ENCODE data around the gene TMEM225B. TPM values are rescaled to one million over a fixed set of nuclear protein-coding genes. Genes with fewer than 3 reads are reported as not detected.

The TMEM225B gene
- total and polyA plus RNA-seq, 2 of the 4 experiments (the other 2 are of a cell fraction) = 0.32 to 0.54 TPM

- no peaks in the 10 kb centered on the region for H3K27me3 ChIP-seq (ENCODE audit: control insufficient read depth, insufficient read depth, low read length)
- ATAC-seq (ENCODE audit: low read depth) (peak; percentile 18), DNase-seq (peak; percentile 80)
- intact Hi-C loops (cut with micrococcal nuclease) (loop anchor here (2.0 to 5.0 kb wide), 2 partner anchors 54 to 59 kb away; partner anchors contain the start of genes ZKSCAN5 and ZSCAN25), dilution Hi-C loops (cut with HindIII; ENCODE audit: low sequenced_read_pairs, unreplicated experiment) (no loop called here), in situ Hi-C loops (cut with MboI; ENCODE audit: low sequenced_read_pairs) (loop anchor here (5.0 kb wide), 1 partner anchor 54 kb away; the partner anchor contains the start of gene ZSCAN25)
- H3K9me3 ChIP-seq (ENCODE audit: control insufficient read depth, insufficient read depth, low read length) = no peaks in the 10 kb centered on the region
- peak overlapping the region; percentile 21 for H3K23ac ChIP-seq (ENCODE audit: low read depth, low read length)
- POLR2A ChIA-PET (ENCODE audit: unreplicated experiment) = no interaction called here
- H3K27ac ChIP-seq (ENCODE audit: insufficient read depth, low read length) = peak overlapping the region; percentile 67
- no CpG with 5 or more reads among the region's 10 CpGs for WGBS, 2 experiments (ENCODE audit: extremely low coverage in 2 of 2, insufficient read length in 1 of 2)
- H2AK5ac ChIP-seq (ENCODE audit: low read depth, low read length) = no peak overlapping the region
- peak overlapping the region; percentile 16 to 83; a peak in 2 of 4 replicates for H4K8ac ChIP-seq (ENCODE audit: low read depth in 2 of 2, low read length in 2 of 2)
- H3K4ac ChIP-seq (ENCODE audit: low read depth, low read length) = peak overlapping the region; percentile 65
- H3K18ac ChIP-seq (ENCODE audit: low read depth, low read length) = peak overlapping the region; percentile 55; the same call in 1 of the 2 replicates
- H3K79me1 ChIP-seq (ENCODE audit: low read depth in 1 of 2, low read length in 2 of 2) = peaks cover 41 to 62% of the 10 kb centered on the region in 2 experiments
- no peak overlapping the region for H2AK9ac ChIP-seq (replicated peaks; ENCODE audit: low read depth, low read length, poor library complexity)
- peak overlapping the region; percentile 54 for H3K56ac ChIP-seq (ENCODE audit: extremely low read depth, insufficient read depth, low read length)
- H2AFZ ChIP-seq (replicated peaks; ENCODE audit: low read length, poor library complexity) = no peak overlapping the region
- H4K5ac ChIP-seq (ENCODE audit: low read depth, low read length) = peak overlapping the region; percentile 83; the same call in 1 of the 2 replicates
- peak overlapping the region; percentile 75 for H2BK20ac ChIP-seq (ENCODE audit: low read depth, low read length)
- H3K9ac ChIP-seq (ENCODE audit: low read depth, low read length) = no peak overlapping the region; the same call in 1 of the 2 replicates
- peaks cover 12% of the 10 kb centered on the region for H4K20me1 ChIP-seq (ENCODE audit: insufficient read depth, low read length)
- peak overlapping the region; percentile 67; the same call in 1 of the 2 replicates for H4K91ac ChIP-seq (ENCODE audit: insufficient read depth, low read depth, low read length)
- H2BK5ac ChIP-seq (ENCODE audit: low read depth, low read length, poor library complexity, severe bottlenecking) = peak overlapping the region; percentile 82
- H3K14ac ChIP-seq (replicated peaks; ENCODE audit: low read depth, low read length) = peak overlapping the region; percentile 8; the same call in 1 of the 2 replicates
- peaks cover 26% of the 10 kb centered on the region for H3K9me1 ChIP-seq (ENCODE audit: insufficient read depth, low read length)
- H3K4me3 ChIP-seq (ENCODE audit: insufficient read depth, low read depth, low read length) = no peak overlapping the region
- peaks cover 17% of the 10 kb centered on the region for H3K4me1 ChIP-seq (ENCODE audit: control insufficient read depth, insufficient read depth, low read length)
- H3K4me2 ChIP-seq (ENCODE audit: low read depth, low read length) = peak overlapping the region; percentile 60; the same call in 1 of the 2 replicates
- CTCF ChIA-PET = interaction anchor here (0.6 kb wide), 1 partner anchor 83 kb away, joined by 3 read pairs; no protein-coding TSS in a partner anchor
- H2BK120ac ChIP-seq (ENCODE audit: low read depth, low read length) = peak overlapping the region; percentile 53
- peaks cover 56% of the 10 kb centered on the region for H3K36me3 ChIP-seq (ENCODE audit: control insufficient read depth, insufficient read depth, low read length)
- peak overlapping the region; percentile 73; the same call in 2 of the 3 replicates for H2BK15ac ChIP-seq (ENCODE audit: low read depth, low read length)
- no TSS peak for BruUV-seq (replicated peaks)
- TF ChIP-seq BHLHE40 (IDR thresholded peaks at IDR 0.05; ENCODE audit: low read depth, low read length) (no peak), MAZ (IDR thresholded peaks at IDR 0.05; ENCODE audit: borderline replicate concordance, low read depth, low read length) (no peak; the same call in 1 of the 2 replicates), CHD1 (IDR thresholded peaks at IDR 0.05; ENCODE audit: low read depth, low read length) (peak; percentile 66; the same call in 1 of the 2 replicates), RFX5 (IDR thresholded peaks at IDR 0.05; ENCODE audit: low read depth, low read length) (no peak), USF2 (IDR thresholded peaks at IDR 0.05; ENCODE audit: low read depth, low read length) (no peak), RAD21 (IDR thresholded peaks at IDR 0.05; ENCODE audit: low read length) (no peak), RCOR1 (IDR thresholded peaks at IDR 0.05; ENCODE audit: insufficient replicate concordance, low read length) (peak; percentile 51), FOS (IDR thresholded peaks at IDR 0.05; ENCODE audit: low read depth, low read length) (peak; percentile 51; the same call in 1 of the 2 replicates), NFE2L2 (IDR thresholded peaks at IDR 0.05; ENCODE audit: low read depth, low read length) (no peak), ELK1 (IDR thresholded peaks at IDR 0.05; ENCODE audit: borderline replicate concordance, low read depth, low read length) (no peak), MXI1 (IDR thresholded peaks at IDR 0.05; ENCODE audit: borderline replicate concordance, low read depth, low read length) (no peak), MAFK (IDR thresholded peaks at IDR 0.05; ENCODE audit: low read depth, low read length) (no peak), POLR2A (IDR thresholded peaks at IDR 0.05; ENCODE audit: low read depth, low read length) (no peak), CTCF (conservative IDR thresholded peaks at IDR 0.05; ENCODE audit: low read depth, low read length) (no peak), CEBPB (IDR thresholded peaks at IDR 0.05; ENCODE audit: low read depth, low read length) (no peak)
These were observed 34.4 kb upstream of the TMEM225B start for GRCh38 chr7:99563650-99564049.

Measured in IMR-90 (cell line).